ENCODE measurements around the gene ZNF607. TPM values are rescaled to one million over a fixed set of nuclear protein-coding genes. Genes with fewer than 3 reads are reported as not detected.
"Not testable (repeated sequence)": the region's sequence is repeated elsewhere in the genome, so short reads cannot be mapped to it uniquely, and the experiment has no call there.

Gene ZNF607
- total RNA-seq, 4 donors from 2014 or later: 2.8 to 10.5 (median 4.3) TPM

DNA sequence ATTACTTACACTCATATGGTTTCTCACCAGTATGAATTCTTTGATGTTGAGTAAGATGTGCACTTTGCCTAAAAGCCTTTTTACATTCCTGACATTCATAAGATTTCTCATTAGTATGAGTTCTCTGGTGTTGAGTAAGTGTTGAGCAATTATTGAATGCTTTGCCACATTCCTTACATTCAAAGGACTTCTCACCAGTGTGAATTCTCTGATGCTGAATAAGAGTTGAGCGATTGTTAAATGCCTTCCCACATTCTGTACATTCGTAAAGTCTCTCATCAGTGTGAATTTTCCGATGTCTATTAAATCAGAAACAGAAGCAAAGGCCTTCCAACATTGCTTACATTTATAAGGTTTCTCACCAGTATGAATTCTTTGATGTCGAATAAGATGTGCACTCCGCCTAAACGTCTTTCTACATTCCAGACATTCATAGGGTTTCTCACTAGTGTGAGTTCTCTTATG is 50.1 kb downstream of the ZNF607 start:
- no peaks in the 10 kb centered on the region for H3K4me1 ChIP-seq
- H3K27me3 ChIP-seq: no peaks in the 10 kb centered on the region
- DNase-seq (ENCODE audit: low spot score in 2 of 2): no peak
- no peak overlapping the region for H3K4me3 ChIP-seq
- H3K36me3 ChIP-seq: no peaks in the 10 kb centered on the region
- TF ChIP-seq POLR2AphosphoS5 (IDR thresholded peaks at IDR 0.05): no peak
- no peak for TF ChIP-seq CTCF (IDR thresholded peaks at IDR 0.05)
- TF ChIP-seq POLR2A (IDR thresholded peaks at IDR 0.05): no peak
- no peak for TF ChIP-seq EP300 (IDR thresholded peaks at IDR 0.05)
- H3K27ac ChIP-seq: no peak overlapping the region
- peaks cover 62% of the 10 kb centered on the region for H3K9me3 ChIP-seq
- WGBS: 89% methylated on average over 6 of the region's 6 CpGs

- WGBS: 95% methylated on average over 8 of the region's 8 CpGs
- DNase-seq (ENCODE audit: low spot score in 2 of 2): not testable (repeated sequence)
Observed at GRCh38 chr19:37657157-37657556, 62.4 kb downstream of the ZNF607 start.

GRCh38 chr19:37655689-37656371 is 63.7 kb downstream of the ZNF607 start:
- WGBS: 0% methylated on average over 21 of the region's 57 CpGs
- Histone ChIP-seq H3K27me3 (no peaks in the 10 kb centered on the region), H3K4me1 (peaks cover 31% of the 10 kb centered on the region), H3K4me3 (peak overlapping the region; percentile 78), H3K9me3 (no peaks in the 10 kb centered on the region), H3K36me3 (no peaks in the 10 kb centered on the region), H3K27ac (peak overlapping the region; percentile 86)
- no peak for TF ChIP-seq EP300 (IDR thresholded peaks at IDR 0.05)
- TF ChIP-seq POLR2A (IDR thresholded peaks at IDR 0.05): no peak
- TF ChIP-seq CTCF (IDR thresholded peaks at IDR 0.05): no peak
- TF ChIP-seq POLR2AphosphoS5 (IDR thresholded peaks at IDR 0.05): no peak
- peak; percentile 88 to 91 for DNase-seq (ENCODE audit: low spot score in 2 of 2)

More at GRCh38 chr19:37657157-37657556, 62.4 kb downstream of the ZNF607 start:
- H3K9me3 ChIP-seq, H3K27ac ChIP-seq, H3K4me3 ChIP-seq, H3K27me3 ChIP-seq, H3K36me3 ChIP-seq: not testable (repeated sequence)
- peaks cover 31% of the 10 kb centered on the region for H3K4me1 ChIP-seq

GRCh38 chr19:37655301-37655688 is 64.3 kb downstream of the ZNF607 start, which contains the start of gene ZFP30:
Gene ZFP30 (minus strand): TSS chr19:37655465. CDS start chr19:37647822, 7,643 bp downstream.
- TF ChIP-seq EP300 (IDR thresholded peaks at IDR 0.05) (no peak), POLR2A (IDR thresholded peaks at IDR 0.05) (no peak), POLR2AphosphoS5 (IDR thresholded peaks at IDR 0.05) (no peak), CTCF (IDR thresholded peaks at IDR 0.05) (no peak)
- Histone ChIP-seq H3K27me3 (no peaks in the 10 kb centered on the region), H3K27ac (peak within 1 kb of the TSS; percentile 86), H3K4me3 (peak within 1 kb of the TSS; percentile 78), H3K4me1 (peaks cover 31% of the 10 kb centered on the region), H3K9me3 (no peaks in the 10 kb centered on the region), H3K36me3 (no peaks in the 10 kb centered on the region)
- 0% methylated on average over 3 of the region's 34 CpGs for WGBS
- peak; percentile 91 to 92 for DNase-seq (ENCODE audit: low spot score in 2 of 2)

DNA sequence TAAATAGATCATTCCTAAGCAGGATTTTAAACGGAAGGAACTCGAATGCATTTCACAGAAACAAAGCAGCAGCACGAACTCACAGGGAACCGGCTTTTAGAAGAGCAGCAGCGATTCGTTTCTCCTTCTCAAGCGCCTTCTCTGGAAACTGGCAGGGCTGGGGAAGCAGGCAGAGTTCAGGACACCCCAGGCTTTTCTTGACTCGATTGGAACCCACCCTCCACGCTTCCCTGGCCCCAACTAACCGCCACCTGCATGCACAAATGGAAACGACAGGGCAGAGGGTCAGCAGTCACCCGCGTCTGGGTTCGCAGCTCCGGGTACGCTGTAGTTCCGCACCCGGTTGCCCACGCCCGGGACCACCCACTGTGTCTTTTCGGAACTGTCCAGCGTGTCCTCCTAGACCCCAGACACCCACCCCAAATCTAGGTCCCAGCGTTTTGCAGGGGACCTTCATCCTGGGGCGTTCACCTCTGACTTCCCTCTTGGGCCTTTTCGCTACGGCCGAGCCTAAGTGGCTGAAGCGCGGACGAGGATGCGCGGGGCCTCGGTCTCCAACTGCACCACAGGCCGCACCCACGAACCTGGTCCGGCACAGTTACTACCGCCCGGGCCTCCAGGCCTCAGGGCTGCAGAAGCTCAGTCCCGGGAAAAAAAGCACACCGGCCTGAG is 64.8 kb downstream of the ZNF607 start:
- DNase-seq (ENCODE audit: low spot score in 2 of 2): peak; percentile 60 to 83
- H3K9me3 ChIP-seq: no peaks in the 10 kb centered on the region
- peaks cover 31% of the 10 kb centered on the region for H3K4me1 ChIP-seq
- H3K4me3 ChIP-seq: peak overlapping the region; percentile 78
- no peak for TF ChIP-seq CTCF (IDR thresholded peaks at IDR 0.05)
- TF ChIP-seq POLR2AphosphoS5 (IDR thresholded peaks at IDR 0.05): no peak
- no peak for TF ChIP-seq EP300 (IDR thresholded peaks at IDR 0.05)
- no peak for TF ChIP-seq POLR2A (IDR thresholded peaks at IDR 0.05)
- WGBS: under 1% methylated on average over 40 of the region's 40 CpGs
- peak overlapping the region; percentile 86 for H3K27ac ChIP-seq
- no peaks in the 10 kb centered on the region for H3K36me3 ChIP-seq
- no peaks in the 10 kb centered on the region for H3K27me3 ChIP-seq

Measured in suprapubic skin (tissue), 4 donors.